Mesodermal cell (in vitro differentiated cells): ENCODE data around the gene TIAM1.

Experiments
- H3K27ac ChIP-seq: 2 replicates; pipeline ENCODE4 v1.7.0; 2013; ENCODE audit warnings: mild to moderate bottlenecking, low read depth, low read length, moderate library complexity; ENCODE audit not compliant: severe bottlenecking
- H3K36me3 ChIP-seq: 2 replicates; pipeline ENCODE4 v1.7.1; 2013; ENCODE audit warnings: mild to moderate bottlenecking, low read length, moderate library complexity; ENCODE audit not compliant: control insufficient read depth, insufficient read depth
- H3K4me1 ChIP-seq: one replicate; pipeline ENCODE4 v1.7.1; 2013; ENCODE audit warnings: mild to moderate bottlenecking, low read length; ENCODE audit not compliant: insufficient read depth, control insufficient read depth, poor library complexity, severe bottlenecking
- H3K4me3 ChIP-seq: 2 replicates; pipeline ENCODE4 v1.7.0; 2013; ENCODE audit warnings: low read length, control low read depth, mild to moderate bottlenecking; ENCODE audit not compliant: insufficient read depth, poor library complexity, severe bottlenecking; ENCODE audit errors: extremely low read depth
- H3K9me3 ChIP-seq: 2 replicates; pipeline ENCODE4 v1.7.1; 2013; ENCODE audit warnings: mild to moderate bottlenecking, low read length, moderate library complexity; ENCODE audit not compliant: control insufficient read depth
- WGBS, 2 experiments: methylation state at CpG; one replicate each; pipeline ENCODE4 v1.1.5; 2013; ENCODE audit warnings: missing lambda C conversion rate in 2 of 2; ENCODE audit not compliant: insufficient coverage in 2 of 2; 5-methylcytosine and 5-hydroxymethylcytosine counted together

The TIAM1 gene

GRCh38 chr21:31211836-31212235 lies 132.2 kb downstream of the TIAM1 start:
- Histone ChIP-seq H3K36me3 (peaks cover 13% of the 10 kb centered on the region), H3K4me3 (no peak overlapping the region)
- WGBS, 2 experiments, result 100% methylated on average over 2 of the region's 2 CpGs

GRCh38 chr21:31205412-31205811 lies 138.6 kb downstream of the TIAM1 start:
- H3K9me3 ChIP-seq, result no peaks in the 10 kb centered on the region
- H3K4me3 ChIP-seq, result no peak overlapping the region
- no peak overlapping the region for H3K27ac ChIP-seq
- peaks cover 4% of the 10 kb centered on the region for H3K36me3 ChIP-seq
- WGBS, 2 experiments, result no CpG with 5 or more reads among the region's 1 CpG
- H3K4me1 ChIP-seq, result peaks cover 13% of the 10 kb centered on the region

More at GRCh38 chr21:31211836-31212235, 132.2 kb downstream of the TIAM1 start:
- H3K9me3 ChIP-seq, result no peaks in the 10 kb centered on the region
- H3K4me1 ChIP-seq, result no peaks in the 10 kb centered on the region
- H3K27ac ChIP-seq, result no peak overlapping the region

GRCh38 chr21:31204801-31205200 lies 139.3 kb downstream of the TIAM1 start:
- H3K4me1 ChIP-seq, result peaks cover 13% of the 10 kb centered on the region
- no peak overlapping the region for H3K4me3 ChIP-seq
- H3K27ac ChIP-seq, result no peak overlapping the region
- H3K36me3 ChIP-seq, result peaks cover 4% of the 10 kb centered on the region
- H3K9me3 ChIP-seq, result no peaks in the 10 kb centered on the region
- WGBS, 2 experiments, result 94% methylated on average over 2 of the region's 3 CpGs; no CpG with 5 or more reads in 1 of the 2 experiments

- WGBS, 2 experiments, result 80 to 100% methylated on average over 1 of the region's 5 CpGs
- Histone ChIP-seq H3K4me1 (peaks cover 13% of the 10 kb centered on the region), H3K9me3 (no peaks in the 10 kb centered on the region), H3K4me3 (no peak overlapping the region), H3K27ac (peak overlapping the region; percentile 52), H3K36me3 (no peaks in the 10 kb centered on the region)
These were observed 140.5 kb downstream of the TIAM1 start for GRCh38 chr21:31203431-31204054.

DNA sequence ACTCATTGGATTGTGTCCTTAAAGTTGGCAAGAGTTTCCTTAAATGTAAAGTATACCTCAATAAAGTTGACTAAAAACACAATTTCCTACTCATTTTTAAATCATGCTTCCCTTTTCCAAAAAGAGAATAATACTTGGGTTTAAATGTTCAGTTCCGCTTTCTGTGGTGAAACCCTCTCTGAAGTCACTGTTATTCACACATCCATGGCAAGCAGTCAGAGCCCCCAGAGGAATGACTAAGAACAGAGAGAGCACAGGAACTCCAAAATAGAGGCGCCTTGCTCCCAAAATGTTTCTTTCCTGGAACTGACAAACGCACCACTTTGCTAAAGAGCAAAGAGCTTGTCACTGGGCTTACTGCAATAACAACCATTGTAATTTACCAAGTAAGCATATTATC lies 142.5 kb downstream of the TIAM1 start:
- Histone ChIP-seq H3K4me3 (no peak overlapping the region), H3K27ac (peak overlapping the region; percentile 6), H3K36me3 (no peaks in the 10 kb centered on the region), H3K9me3 (no peaks in the 10 kb centered on the region), H3K4me1 (peaks cover 13% of the 10 kb centered on the region)
- 97 to 100% methylated on average over 2 to 3 of the region's 3 CpGs for WGBS, 2 experiments

- WGBS, 2 experiments, result no CpG with 5 or more reads among the region's 2 CpGs
- Histone ChIP-seq H3K36me3 (no peaks in the 10 kb centered on the region), H3K4me3 (no peak overlapping the region), H3K4me1 (peaks cover 13% of the 10 kb centered on the region), H3K9me3 (no peaks in the 10 kb centered on the region), H3K27ac (peak overlapping the region; percentile 6)
These were observed 142.9 kb downstream of the TIAM1 start for GRCh38 chr21:31201144-31201543.

DNA sequence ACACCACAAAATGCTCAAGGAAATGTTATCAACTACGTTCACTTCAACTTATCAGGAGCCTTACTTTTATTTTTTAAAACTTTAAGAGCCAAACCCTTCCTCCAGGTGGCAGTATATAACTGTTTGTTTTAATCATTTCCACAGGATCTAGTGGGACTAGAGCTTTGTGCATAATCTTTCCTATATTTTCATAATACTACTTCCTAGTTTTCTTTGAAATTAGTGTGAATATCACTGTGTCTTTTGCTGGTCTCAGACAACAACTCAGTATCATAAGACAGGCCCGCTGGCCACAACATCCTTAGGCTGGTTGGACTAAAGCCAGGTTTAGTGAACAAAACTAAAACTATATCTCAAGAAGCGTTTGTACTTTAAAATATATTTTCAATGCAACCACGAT lies 145.5 kb downstream of the TIAM1 start:
- 86 to 100% methylated on average over 1 to 2 of the region's 4 CpGs for WGBS, 2 experiments
- H3K4me3 ChIP-seq, result no peak overlapping the region
- peaks cover 9% of the 10 kb centered on the region for H3K4me1 ChIP-seq
- H3K36me3 ChIP-seq, result no peaks in the 10 kb centered on the region
- no peaks in the 10 kb centered on the region for H3K9me3 ChIP-seq
- H3K27ac ChIP-seq, result no peak overlapping the region

GRCh38 chr21:31196724-31197123 lies 147.3 kb downstream of the TIAM1 start:
- H3K4me1 ChIP-seq, result peaks cover 9% of the 10 kb centered on the region
- no peak overlapping the region for H3K27ac ChIP-seq
- H3K9me3 ChIP-seq, result no peaks in the 10 kb centered on the region
- WGBS, 2 experiments, result 100% methylated on average over 1 to 2 of the region's 2 CpGs
- peaks cover 14% of the 10 kb centered on the region for H3K36me3 ChIP-seq
- H3K4me3 ChIP-seq, result no peak overlapping the region

- WGBS, 2 experiments, result 100% methylated on average over 1 of the region's 5 CpGs
- H3K9me3 ChIP-seq, result no peaks in the 10 kb centered on the region
- H3K4me3 ChIP-seq, result no peak overlapping the region
- H3K27ac ChIP-seq, result peak overlapping the region; percentile 26
- H3K4me1 ChIP-seq, result peaks cover 7% of the 10 kb centered on the region
- H3K36me3 ChIP-seq, result peaks cover 14% of the 10 kb centered on the region
These were observed 148.6 kb downstream of the TIAM1 start for GRCh38 chr21:31195334-31196015.

DNA sequence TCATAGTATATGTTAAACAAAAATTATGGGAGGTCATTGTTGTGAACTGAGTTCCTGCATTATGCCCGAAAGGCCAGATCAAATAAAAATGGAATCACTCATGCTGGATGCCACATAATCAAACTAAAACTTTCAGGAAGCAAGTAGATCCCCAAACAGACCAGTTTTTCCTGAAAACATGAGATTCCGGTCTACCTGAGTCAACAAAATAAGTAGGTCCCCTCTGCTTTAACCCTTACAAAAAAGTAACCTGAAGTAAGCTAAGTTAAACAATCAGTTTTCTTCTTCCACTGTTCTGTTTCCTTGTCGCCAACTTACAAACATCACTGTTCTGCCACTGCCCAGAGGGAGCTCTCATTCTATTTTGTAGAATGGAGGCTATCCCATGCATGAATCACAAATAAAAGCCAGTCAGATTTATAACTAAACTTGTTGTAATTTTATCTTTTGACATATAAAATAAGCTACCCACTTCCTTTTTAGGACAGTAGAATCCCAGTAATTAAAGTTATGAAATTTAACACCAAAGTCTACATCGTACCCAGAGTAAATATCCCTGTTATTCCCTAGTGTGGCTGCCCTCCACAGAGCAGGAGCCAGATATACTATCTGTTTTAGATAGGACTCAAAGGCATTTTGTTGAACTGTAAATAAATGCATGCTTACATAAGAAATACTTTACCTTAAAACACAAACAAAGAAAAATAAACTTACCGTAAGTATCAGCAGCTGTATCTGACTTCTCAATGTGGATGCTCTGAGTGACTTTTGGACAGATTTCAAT lies 149.4 kb downstream of the TIAM1 start:
- WGBS, 2 experiments, result 100% methylated on average over 1 to 2 of the region's 5 CpGs
- Histone ChIP-seq H3K9me3 (no peaks in the 10 kb centered on the region), H3K27ac (peak overlapping the region; percentile 47), H3K4me1 (peaks cover 7% of the 10 kb centered on the region), H3K4me3 (no peak overlapping the region), H3K36me3 (peaks cover 14% of the 10 kb centered on the region)
